ENCODE results near the gene PAEP.

DNA sequence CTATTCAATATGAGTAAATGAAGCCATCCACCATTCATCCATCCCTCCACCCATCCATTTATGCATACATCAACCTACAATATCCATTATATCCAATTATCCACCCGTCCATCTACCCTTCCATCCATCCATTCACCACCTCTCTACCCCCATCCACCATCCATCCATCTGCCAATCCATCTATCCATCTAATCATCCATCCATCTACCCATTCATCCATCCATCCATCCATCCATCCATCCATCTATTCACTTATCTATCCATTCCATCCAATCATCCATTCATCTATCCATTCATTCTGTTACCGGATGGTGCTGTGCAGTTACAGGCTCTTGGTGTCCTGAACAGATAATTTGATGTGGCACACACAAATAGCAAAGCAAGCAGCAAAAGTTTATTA, 10.7 kb downstream of the PAEP start:
- no peak for TF ChIP-seq GATA3 (IDR thresholded peaks at IDR 0.05; ENCODE audit: low read depth, low read length)
- no peak for TF ChIP-seq GATA2 (IDR thresholded peaks at IDR 0.05; ENCODE audit: low read depth, low read length)
